Measurements from ENCODE around the gene PRXL2B.

Gene PRXL2B

DNA sequence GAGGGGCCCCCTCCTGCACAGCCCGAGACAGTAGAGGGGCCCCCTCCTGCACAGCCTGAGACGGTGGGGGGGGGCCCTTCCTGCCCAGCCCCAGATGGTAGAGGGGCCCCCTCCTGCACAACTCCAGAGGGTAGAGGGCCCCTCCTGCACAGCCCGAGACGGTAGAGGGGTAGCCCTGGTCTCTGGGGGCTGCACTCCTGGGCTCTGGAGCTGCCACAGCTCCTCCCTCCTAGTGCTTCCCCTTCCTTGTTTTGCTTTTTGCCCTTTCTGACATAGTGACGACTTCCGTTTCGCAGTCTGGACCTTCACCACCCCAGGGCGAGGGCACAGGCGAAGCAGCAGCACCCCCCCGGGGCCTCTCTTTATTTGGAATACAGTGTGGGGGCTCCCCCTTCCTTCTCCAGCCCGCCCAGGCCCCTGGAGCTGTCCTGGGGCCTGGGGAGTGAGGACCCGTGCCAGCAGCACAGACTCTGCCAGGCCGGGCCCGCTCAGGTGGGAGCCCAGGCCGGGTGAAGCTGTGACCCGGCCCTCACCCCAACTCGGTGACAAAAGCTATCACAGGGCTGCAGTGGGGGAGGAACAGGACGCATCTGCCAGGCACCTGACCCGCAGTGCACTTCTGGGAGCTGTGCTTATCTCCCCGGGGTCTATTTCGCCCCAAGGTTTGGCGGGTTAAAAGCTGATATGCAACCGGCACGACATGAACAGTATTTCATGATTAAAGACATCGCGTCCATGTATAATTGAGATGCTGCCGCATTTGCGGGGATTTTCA, 1.1 kb upstream of the PRXL2B start:
- DNase-seq (ENCODE audit: low read depth), result no peak

DNA sequence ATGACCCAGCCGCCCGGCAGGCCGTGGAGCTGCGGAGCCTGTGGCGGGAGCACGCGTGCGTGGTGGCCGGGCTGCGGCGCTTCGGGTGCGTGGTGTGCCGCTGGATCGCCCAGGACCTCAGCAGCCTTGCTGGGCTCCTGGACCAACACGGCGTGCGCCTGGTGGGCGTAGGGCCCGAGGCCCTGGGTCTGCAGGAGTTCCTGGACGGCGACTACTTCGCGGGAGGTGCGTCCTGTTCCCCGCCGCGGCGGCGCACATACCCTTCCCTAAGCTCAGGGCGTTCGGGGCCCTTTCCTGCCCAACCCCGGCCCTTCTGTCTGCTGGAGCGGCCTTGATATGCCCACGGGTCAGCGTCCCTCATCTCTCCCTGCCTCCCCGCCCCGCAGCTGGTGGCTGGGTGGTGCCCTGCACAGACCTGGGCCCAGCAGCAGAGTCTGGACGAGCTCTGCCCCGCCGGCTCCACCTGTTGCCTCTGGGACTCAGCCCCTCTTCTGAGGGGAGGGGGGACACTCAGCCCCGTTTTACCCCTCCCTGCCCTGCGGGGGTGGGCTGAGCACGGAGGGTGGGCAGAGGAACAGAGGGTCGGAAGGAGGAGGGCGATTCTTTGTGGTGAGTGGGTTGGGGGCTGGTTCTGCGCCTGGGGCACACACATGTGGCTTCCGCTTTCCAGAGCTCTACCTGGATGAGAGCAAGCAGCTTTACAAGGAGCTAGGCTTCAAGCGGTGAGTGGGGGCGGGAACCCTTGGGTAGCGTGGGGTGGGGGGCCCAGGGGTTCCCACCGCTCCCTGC, 688 bp downstream of the PRXL2B start:
- no peak for DNase-seq (ENCODE audit: low read depth)

DNA sequence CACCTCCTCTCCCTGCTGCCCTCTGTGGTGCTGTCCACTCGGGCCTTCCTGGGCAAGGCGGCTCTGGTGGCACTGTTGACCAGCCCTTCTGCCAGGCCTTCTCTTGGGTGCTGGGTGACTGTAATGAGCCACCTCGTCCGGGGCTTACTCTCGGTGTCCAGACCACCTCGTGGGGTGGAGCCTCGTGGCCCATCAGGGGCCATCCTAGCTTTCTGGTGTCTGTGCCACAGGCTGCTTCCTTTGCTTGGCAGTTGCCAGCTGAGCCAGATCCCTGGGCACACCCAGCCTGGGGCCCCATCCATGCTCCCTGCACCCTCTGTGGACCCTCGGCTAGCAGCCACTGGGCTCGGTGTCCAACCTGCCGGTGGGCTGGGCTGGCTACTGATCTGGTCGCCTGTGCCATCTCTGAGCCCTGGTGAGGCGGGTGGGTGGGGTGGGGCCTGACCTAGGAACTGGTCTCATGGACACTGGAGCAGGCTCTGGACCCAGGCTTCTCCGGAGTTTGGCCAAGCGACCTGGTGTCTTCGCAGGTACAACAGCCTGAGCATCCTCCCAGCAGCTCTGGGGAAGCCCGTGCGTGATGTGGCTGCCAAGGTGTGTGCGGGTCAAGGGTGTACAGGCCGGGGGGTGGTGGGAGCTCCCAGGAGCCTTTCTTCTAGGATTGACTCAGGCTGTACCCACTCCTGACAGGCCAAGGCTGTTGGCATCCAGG, 1.4 kb downstream of the PRXL2B start:
- DNase-seq (ENCODE audit: low read depth), result no peak

DNA sequence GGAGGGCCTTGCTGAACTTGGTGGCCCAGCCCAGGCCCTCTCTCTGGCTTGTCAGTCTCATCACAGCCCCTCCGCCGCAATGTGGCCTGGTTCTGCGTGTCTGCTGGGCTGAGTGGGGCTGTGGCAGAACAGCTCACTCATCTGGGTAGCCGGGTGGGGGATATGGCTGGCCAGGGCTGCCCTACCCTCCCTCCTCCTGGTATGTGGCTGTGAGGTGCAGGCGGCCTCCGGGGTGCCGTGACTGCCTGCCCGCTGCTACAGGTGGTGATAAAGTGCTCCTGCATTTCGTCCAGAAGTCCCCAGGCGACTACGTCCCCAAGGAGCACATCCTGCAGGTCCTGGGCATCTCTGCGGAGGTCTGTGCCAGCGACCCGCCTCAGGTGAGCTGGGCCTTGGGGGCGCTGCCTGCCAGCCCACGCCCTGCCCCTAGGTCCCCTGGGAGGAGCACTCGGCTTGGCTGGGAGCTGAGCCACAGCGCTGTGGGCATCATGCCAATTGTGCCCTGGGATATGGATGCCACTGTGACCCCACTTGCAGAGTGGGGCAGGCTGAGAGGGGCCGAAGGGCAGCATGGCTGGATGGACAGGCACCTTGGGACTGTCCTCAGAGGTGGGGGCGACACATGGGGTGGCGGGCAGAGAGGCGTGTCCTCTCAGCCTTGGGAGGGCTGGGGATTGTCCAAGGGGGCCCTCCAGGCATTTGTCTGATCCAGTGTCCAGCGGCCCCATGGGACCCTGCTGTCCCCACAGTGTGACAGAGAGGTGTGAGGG, 2.3 kb downstream of the PRXL2B start:
- no peak for DNase-seq (ENCODE audit: low read depth)

DNA sequence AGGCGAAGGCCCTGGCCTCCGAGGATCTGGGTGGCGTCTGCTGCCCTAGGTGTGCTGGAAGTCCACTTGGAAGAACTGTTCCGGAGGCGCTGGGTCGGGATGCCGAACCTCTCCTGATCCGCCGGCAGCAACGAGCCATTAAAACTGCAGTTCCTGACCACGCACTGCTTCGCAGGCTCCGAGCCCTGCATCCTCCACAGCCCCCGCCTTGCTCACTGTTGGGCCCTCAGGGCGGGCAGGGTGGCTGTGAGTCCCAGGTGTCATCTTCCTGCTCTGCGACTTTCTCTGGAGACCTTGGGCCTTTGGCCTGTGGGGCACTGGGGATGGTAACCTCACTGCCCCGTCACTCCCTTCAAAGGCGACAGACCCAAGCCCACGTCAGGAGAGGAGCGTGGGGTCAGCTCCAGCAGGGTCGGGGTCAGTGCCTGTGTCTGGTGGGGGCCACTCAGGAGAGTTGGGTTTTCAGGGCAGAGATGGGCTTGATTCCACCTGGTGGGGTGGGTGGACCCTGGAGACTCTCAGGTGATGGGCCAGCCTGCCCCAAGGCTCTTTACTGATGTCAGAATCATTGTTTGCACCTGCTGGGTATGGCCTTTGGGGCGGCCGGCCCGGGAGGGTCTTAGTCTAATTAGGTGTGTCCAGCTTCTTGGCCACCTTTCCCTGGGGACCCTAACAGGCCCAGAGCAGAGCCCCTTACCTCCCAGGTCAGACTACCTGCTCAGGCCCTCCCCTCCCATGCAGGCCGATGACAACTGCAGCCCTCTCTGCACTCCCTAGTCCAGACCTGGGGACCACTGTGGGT, 3.1 kb downstream of the PRXL2B start:
- DNase-seq (ENCODE audit: low read depth), result no peak

DNA sequence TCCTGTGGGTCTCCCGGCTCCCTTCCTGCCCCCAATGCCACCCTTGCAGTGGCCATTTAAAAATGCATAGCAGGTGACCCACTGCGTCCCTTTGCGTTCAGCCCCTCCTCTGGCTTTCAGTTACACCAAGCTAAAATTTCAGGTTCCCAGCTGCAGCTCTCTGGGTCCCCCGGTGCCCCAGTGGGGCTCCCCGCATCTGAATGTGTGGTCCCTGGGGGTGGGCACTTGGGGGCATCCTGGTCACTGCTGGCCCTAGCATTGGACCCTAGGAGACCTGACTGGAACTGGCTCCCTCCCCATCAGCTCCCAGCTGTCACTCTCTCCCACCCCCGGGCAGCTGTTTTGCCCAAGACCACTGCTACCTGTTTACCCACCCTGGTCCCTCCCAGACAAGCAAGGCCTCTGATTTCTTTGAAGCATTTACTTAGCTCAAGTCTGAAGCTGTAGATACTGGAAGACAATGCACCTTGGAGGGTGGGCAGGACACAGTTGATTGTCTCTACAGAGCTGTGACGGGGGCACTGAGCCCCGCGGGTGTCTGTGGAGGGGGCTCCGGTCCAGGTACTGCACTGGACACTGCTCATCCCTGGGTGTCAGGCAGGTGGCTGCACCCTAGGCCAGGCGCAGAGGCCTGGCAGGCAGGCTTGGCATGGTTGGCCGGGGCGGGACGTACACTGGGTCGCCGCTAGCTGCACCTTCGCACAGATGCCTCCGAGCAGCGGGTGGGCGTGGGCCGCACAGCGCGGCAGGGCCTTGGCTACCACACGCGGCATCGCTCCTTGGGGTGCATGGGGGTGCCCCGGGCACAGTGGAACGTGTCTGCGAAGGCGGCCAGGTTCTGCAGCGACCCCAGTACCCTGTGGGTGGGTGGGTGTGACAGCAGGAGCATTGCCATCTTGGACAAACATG, 3.9 kb downstream of the PRXL2B start:
- no peak for DNase-seq (ENCODE audit: low read depth)

DNA sequence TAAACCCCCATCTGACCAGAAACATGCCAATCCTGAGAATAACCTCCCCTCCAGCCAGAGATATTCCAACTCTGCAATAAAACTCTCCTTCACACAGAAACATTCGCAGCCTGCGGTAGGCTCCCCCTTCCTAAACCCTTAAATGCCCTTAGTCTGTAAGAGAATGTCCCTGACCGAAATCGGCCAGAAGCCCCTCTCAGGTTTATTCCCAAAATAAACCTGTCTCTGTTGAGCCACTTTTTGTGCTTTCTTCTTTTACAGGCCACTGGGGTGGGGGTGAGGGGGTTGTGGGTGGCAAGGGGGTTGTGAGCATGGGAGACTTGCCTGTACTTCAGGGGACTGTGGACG, 4.6 kb downstream of the PRXL2B start:
- no peak for DNase-seq (ENCODE audit: low read depth)

DNA sequence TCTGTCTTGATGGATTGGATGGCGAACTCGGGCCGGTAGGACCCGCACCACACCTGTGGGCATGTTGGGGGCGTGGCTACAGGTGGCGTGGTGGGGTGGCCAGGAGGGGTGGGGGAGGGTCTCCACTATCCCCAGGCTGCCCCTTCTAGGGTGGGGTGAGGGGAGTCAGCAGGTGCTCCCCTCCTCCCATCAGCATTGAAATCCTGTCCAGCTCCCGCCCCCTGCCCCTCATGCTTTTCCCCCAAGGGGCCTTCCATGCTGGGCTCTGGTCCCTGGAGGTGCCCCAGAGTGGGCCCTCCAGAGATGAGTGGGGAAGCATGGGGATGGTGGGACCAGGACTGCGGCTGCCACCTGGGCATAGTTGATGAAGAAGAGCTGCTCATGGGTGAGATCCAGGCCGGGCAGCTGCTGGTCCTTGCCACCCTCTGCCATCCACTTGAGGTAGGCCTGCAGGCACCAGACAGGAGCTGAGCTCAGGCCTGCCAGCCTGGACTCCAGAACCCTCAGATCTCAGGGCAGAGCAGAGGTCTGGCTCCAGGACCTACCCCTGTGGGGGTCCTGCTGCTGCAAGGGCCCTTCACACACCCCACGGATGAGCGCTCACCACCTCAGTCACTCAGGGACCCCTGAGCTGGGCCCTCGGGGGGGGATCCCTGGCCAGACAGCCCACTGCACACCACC, 5.1 kb downstream of the PRXL2B start:
- DNase-seq (ENCODE audit: low read depth), result no peak

DNA sequence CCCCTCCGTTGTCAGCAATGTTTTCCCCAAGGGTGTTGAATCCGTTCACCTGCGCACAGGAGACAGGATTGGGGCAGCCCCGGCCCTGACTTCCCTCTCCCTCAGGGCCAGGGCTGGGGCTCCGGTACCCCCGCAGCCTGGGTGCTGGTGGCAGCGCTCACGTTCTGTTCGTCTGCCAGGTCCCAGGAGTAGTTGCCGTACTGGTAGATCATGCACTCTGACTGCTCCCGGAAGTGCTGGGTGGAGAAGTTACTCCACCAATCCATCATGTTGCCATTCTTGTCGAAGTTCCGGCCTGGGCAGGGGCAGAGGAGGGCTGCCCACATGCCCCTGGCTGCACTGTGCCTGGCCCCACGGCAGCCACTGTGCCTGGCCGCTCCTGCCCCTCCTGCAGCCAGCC, 6.1 kb downstream of the PRXL2B start:
- DNase-seq (ENCODE audit: low read depth), result no peak

DNA sequence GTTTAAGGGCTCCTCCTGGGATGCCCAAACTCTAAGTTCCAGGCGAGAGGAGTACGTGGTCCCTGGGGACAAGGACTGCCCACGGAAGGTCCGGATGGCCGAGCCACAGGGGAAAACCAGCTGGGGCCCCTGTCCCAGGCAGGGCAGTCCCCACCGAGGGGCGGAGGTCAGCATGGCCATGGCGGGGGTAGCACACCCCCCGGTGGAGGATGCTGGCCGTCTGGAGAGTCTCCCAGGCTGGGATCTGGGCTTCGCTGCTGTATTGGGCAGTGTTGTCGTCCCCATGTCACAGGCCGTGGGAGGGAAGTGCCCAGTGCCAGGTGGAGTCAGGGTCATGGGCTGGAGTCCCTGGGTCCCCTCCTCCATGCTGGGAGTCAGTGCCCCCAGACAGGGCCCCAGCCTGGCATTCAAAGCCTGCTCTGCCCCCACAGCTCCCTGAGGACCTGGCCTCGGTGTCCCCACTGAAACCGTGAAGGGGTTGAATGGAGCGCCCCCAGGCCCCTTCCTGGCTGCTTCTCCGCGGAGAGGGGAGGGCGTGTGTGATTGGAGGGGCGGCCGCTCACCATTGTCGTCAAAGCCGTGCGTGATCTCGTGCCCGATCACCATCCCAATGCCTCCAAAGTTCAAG, 6.8 kb downstream of the PRXL2B start:
- no peak for DNase-seq (ENCODE audit: low read depth)

DNA sequence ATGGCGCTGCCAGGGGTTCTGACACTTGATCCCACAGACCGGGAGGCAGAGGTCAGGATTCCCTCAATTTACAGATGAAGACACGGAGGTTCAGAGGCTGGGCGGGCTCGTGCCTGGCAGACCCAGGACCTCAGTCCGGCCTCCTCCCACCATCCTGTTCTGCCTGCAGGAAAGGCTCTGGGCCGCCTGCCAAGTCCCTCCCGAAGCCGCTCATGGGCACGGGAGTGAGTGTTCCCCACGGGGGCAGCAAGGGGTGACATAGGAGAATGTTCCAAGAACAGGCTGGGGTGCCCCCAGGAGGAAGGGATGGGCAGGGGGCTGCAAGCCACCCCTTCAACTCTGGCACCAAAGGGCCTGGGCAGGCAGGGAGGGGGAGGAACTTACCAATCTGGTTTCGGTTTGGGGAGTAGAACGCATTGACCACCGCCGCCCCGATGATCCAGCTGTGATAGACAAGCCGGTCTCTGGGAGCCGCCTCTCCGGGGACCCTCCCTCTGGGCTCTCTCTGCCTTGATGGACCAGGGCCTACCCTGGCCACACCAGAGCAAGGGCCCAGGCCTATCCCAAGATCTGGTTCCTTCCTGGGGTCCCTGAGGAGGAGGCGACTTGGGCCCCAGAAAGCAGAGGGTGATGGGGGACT, 7.5 kb downstream of the PRXL2B start:
- DNase-seq (ENCODE audit: low read depth), result no peak

DNA sequence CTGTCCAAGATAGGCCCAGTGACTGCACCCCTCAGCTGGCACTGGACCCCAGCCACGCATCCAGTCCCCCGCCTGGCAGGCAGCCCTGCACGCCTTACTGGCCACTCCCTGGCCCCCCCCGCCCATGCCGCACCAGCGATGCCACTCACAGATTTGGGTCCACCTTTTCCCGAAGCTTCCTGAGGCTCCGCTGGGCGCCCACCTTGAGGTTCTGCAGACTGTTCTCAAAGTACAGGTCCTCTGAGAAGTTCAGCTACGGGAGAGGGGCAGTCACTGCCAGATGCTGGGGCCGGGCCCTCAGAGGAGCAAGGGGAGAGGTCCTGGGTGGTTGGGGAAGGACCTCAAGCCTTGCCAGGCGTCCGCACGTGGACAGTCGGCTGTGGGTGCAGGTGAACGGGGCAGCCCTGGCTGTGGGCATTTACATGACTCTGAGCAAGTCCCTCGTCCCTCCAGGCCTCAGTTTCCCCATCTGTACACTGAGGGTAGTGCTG, 8.1 kb downstream of the PRXL2B start:
- DNase-seq (ENCODE audit: low read depth), result no peak

DNA sequence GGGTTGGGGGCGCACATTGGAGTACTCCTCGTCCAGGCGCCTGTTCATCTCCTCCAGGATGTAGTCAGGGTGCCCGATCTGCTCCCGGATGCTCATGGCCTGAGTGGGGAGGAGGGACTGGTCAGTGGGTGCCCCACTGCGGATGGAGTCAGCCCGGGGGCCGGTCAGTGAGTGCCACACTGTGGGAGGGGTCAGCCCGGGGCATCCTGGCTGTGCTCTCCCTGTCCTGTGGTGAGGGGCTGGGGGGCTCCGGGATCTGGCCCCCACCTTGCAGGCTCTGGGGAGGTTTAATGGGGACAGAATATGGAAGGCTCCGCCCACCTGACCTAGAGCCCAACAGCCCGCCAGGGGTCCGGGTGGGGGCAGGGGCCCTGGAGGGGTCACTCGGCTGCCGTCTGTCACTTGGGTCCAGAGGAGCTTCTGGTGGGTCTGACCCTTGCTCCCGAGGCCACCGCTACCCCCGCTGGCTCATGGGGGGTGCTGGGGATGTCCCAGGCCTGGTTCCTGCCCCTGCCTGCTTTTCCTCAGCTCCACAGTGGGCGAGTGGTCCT, 8.8 kb downstream of the PRXL2B start:
- no peak for DNase-seq (ENCODE audit: low read depth)

DNA sequence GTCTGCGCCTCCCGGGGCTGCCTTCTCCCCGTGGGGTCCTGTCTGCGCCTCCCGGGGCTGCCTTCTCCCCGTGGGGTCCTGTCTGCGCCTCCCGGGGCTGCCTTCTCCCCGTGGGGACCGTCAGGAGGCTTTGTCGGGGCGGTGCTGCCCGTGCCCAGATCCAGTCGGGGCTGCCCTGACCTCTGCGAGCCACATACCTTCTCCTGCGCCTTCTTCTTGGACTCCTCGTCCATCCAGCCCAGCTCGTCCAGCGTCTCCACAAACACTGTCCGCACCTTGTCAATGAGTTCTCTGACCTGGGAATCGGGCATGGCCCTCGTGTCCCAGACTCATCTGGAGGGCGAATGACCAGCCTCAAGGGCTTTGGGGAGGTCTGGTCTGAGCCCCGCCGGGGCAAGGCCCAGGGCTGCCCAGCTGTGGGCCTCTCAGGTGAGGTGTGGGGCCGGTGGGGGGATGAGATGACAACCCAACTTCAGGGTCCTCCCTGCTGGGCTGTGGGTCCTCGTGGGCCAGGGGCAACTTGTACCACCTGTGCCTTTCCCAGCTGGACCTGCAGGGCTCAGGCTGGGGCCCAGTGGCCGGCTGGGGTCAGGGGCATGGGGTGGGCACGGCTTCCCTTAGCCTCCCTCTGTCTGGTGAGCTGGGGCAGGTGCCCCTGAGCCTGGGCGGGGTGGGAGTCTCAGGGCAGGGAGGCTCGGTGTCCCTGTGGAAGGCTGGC, 9.4 kb downstream of the PRXL2B start:
- DNase-seq (ENCODE audit: low read depth), result no peak

DNA sequence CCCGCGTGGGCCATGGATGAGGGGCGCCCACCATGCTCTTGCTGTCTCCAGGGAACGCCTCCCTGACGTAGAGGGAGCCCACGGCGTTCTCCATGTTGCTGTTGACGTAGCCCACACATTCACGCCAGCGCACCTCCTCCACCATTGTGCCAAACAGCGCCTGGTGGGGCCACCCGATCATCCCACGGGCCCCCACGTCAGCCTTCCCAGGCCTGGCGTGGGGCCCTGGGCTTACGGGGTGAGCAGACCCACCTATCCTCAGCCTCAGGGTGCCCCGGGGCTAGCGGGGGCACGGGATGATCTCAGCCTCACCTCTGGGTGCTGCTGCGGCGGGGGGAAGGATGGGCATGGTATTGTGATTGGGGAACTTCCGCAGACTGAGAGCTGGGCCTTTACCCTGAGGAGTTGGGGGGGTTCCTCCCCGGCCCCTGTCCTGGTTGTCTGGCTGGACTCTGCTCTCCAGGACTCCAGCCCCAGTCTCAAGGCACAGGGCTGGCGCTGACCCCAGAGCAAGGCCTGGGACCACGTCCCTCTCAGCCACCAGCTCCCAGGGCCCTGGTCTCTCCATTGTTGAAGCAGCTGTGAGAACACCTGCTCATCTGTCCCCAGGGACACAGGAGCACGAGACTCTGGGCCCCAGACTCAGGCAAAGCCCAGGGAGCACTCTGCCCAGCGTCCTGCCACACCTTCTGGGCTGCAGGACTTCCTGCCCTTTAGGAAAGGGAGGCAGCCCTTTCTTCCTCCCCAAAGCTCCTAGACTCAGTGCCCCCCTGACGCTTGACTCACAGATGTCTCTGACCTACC, 10.2 kb downstream of the PRXL2B start:
- no peak for DNase-seq (ENCODE audit: low read depth)

DNA sequence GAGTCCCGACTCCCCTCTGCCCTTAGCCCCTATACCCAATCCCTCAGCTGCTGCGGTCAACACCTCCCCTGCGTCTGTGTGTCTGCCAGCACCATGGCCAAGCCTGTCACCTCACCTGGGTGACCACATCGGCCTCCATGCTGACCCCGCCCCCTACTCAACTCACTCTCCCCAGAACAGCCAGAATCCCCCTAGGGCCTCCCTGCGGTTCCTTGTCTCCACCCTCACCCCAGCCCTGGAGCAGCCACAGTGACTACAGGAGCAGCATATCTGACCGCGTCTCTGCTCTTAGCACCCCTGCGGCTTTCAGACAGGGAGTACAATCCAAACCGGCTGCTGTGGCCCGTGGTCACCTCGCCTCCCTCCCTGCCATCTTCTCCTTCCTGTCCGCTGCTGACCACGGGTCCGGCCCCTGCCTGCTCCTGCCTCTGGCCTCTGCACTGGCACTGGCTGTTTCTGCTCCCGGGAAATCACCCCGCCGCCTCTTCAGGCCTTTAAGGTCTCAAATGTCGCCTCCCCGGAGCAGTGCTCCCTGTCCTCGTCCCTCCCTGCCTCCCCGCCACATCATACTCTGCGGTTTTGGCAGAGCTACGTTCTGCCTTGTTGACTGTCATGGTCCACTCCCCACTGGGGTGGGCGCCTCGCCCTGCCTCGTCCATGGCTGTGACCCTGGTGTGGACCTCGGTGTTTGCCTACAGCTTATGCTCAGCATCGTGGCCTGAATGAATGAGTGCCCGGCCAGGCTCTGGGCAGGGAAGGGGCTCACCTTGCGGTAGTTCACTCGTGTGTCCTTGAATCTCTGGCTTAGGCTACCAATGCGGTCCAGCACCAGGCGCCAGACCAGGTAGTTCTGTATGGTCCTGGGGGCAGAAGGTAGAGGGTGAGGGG, 11.1 kb downstream of the PRXL2B start:
- no peak for DNase-seq (ENCODE audit: low read depth)

Measured in HS-27A (cell line).